ENCODE results near the gene SLC26A8. TPM values are rescaled to one million over a fixed set of nuclear protein-coding genes. Genes with fewer than 3 reads are reported as not detected.

SLC26A8 gene
- total RNA-seq, 1 experiment from 2014 or later = 0.09 TPM

GRCh38 chr6:35897486-35897885 is 127.0 kb downstream of the SLC26A8 start:
- no peak overlapping the region for H2BK20ac ChIP-seq (ENCODE audit: low read depth, low read length, poor library complexity, severe bottlenecking)
- no peak overlapping the region for H3K4ac ChIP-seq (ENCODE audit: low read depth, low read length)
- H3K27ac ChIP-seq (ENCODE audit: insufficient read length, low read depth, low read length) = no peak overlapping the region

More at GRCh38 chr6:35897486-35897885, 127.0 kb downstream of the SLC26A8 start:
- no peak overlapping the region for H2AFZ ChIP-seq (ENCODE audit: low read length)
- no peak overlapping the region for H2BK5ac ChIP-seq (ENCODE audit: insufficient read length, low read length)
- Mint-ChIP-seq H3K27me3 (ENCODE audit: low read depth) (no peaks in the 10 kb centered on the region; the same call in 1 of the 2 replicates), H3K27ac (no peak overlapping the region), H3K4me1 (peaks cover 22 to 30% of the 10 kb centered on the region in 2 experiments), H3K4me3 (no peak overlapping the region), H3K9me3 (no peaks in the 10 kb centered on the region), H3K36me3 (ENCODE audit: insufficient read depth in 1 of 3, low read depth in 3 of 3) (peaks cover 9 to 32% (median 23%) of the 10 kb centered on the region in 3 experiments; a peak in 5 of 7 replicates)
- no peaks in the 10 kb centered on the region for H3K23me2 ChIP-seq (ENCODE audit: insufficient read length, low read depth, low read length, poor library complexity, severe bottlenecking)
- no peak overlapping the region for H2BK15ac ChIP-seq (ENCODE audit: low read depth, low read length)
- no CpG with 5 or more reads among the region's 4 CpGs for WGBS (ENCODE audit: extremely low coverage, insufficient read length, low lambda C conversion rate)
- no peak overlapping the region for H4K5ac ChIP-seq (ENCODE audit: insufficient read length, low read depth, low read length)
- DNase-seq = no peak
- no peak overlapping the region for H3K18ac ChIP-seq (ENCODE audit: insufficient read length, low read depth, low read length)
- no peak overlapping the region for H2BK120ac ChIP-seq (ENCODE audit: low read depth, low read length, poor library complexity, severe bottlenecking)
- no peak overlapping the region for H3K23ac ChIP-seq (ENCODE audit: insufficient read length, low read depth, low read length)
- H3K27me3 ChIP-seq (ENCODE audit: insufficient read depth, low read length) = no peaks in the 10 kb centered on the region
- H3K79me2 ChIP-seq (ENCODE audit: insufficient read depth, low read length) = peaks cover 21% of the 10 kb centered on the region; the same call in 1 of the 2 replicates
- H4K8ac ChIP-seq (replicated peaks; ENCODE audit: insufficient read length, low read depth, low read length) = no peak overlapping the region
- H2BK12ac ChIP-seq (ENCODE audit: insufficient read length, low read depth, low read length) = no peak overlapping the region
- H4K20me1 ChIP-seq (ENCODE audit: control insufficient read depth, insufficient read depth, insufficient read length) = no peaks in the 10 kb centered on the region
- H4K91ac ChIP-seq (ENCODE audit: insufficient read length, low read depth, low read length) = no peak overlapping the region
- H3K4me2 ChIP-seq (ENCODE audit: insufficient read depth, insufficient read length, low read length) = no peak overlapping the region
- 0 out of 2 replicates have a peak, but pooled peaks cover 7% of the 10 kb centered on the region for H3K4me1 ChIP-seq (ENCODE audit: insufficient read depth, low read length)
- H3K9me3 ChIP-seq (ENCODE audit: control insufficient read depth, low read depth, low read length) = no peaks in the 10 kb centered on the region
- H3K79me1 ChIP-seq (ENCODE audit: insufficient read depth, low read depth, low read length, poor library complexity, severe bottlenecking) = peaks cover 6% of the 10 kb centered on the region
- TF ChIP-seq, protein P1, sequence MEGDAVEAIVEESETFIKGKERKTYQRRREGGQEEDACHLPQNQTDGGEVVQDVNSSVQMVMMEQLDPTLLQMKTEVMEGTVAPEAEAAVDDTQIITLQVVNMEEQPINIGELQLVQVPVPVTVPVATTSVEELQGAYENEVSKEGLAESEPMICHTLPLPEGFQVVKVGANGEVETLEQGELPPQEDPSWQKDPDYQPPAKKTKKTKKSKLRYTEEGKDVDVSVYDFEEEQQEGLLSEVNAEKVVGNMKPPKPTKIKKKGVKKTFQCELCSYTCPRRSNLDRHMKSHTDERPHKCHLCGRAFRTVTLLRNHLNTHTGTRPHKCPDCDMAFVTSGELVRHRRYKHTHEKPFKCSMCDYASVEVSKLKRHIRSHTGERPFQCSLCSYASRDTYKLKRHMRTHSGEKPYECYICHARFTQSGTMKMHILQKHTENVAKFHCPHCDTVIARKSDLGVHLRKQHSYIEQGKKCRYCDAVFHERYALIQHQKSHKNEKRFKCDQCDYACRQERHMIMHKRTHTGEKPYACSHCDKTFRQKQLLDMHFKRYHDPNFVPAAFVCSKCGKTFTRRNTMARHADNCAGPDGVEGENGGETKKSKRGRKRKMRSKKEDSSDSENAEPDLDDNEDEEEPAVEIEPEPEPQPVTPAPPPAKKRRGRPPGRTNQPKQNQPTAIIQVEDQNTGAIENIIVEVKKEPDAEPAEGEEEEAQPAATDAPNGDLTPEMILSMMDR (conservative IDR thresholded peaks at IDR 0.05) = no peak
- H3T11ph ChIP-seq (ENCODE audit: low read length) = no peak overlapping the region
- H3K14ac ChIP-seq (ENCODE audit: insufficient read depth, low read length) = no peak overlapping the region
- no peak overlapping the region for H3K56ac ChIP-seq (ENCODE audit: insufficient read length, low read depth, low read length)
- no peak overlapping the region for H3K9ac ChIP-seq (ENCODE audit: extremely low read depth, insufficient read length, low read length)
- H2AK5ac ChIP-seq (ENCODE audit: insufficient read length, low read length) = no peak overlapping the region
